CD4-positive, alpha-beta T cell (primary cell): Measurements from ENCODE around the gene PPM1H. TPM values are rescaled to one million over a fixed set of nuclear protein-coding genes. Genes with fewer than 3 reads are reported as not detected.

ENCODE experiments used
- ATAC-seq: fragments of 200-7000 bp; cut with Tn5 transposase; one replicate; pipeline ENCODE4 v1.10.0; 2022; ENCODE audit warnings: mild to moderate bottlenecking; ENCODE audit not compliant: poor library complexity
- CTCF ChIA-PET: fragments of 350-600 bp; sonication (Branson Sonifier 250); formaldehyde crosslinking; loops from one replicate; lab custom pipeline; 2021; ENCODE audit warnings: antibody characterized with exemption, inconsistent platforms; lab: Charles Lee
- POLR2A ChIA-PET: fragments of 350-600 bp; sonication (Branson Sonifier 250); formaldehyde crosslinking; loops from one replicate; lab custom pipeline; 2021; ENCODE audit warnings: antibody characterized with exemption, inconsistent platforms; lab: Charles Lee
- DNase-seq, 14 experiments: peaks; one replicate each; pipeline ENCODE4 v3.0.0-alpha.2; 2013 to 2020; ENCODE audit warnings: mixed read lengths in 2 of 14
- H3K27ac ChIP-seq, 2 donors: one replicate each; pipeline versions ENCODE4 v1.5.1 to v1.7.0; 2013; ENCODE audit warnings: low read length in 2 of 2, low read depth in 1 of 2, mild to moderate bottlenecking in 1 of 2
- H3K27me3 ChIP-seq, 2 experiments: 1 replicate in 1 of 2; 2 replicates in 1 of 2; pipeline versions ENCODE4 v1.6.1 to v1.7.0; 2013; ENCODE audit warnings: low read length in 2 of 2, control low read depth in 1 of 2, mild to moderate bottlenecking in 1 of 2, moderate library complexity in 1 of 2; ENCODE audit not compliant: insufficient read depth in 2 of 2, control insufficient read depth in 1 of 2
- H3K36me3 ChIP-seq: one replicate; pipeline ENCODE4 v1.6.1; 2013; ENCODE audit warnings: low read length, control low read depth; ENCODE audit not compliant: insufficient read depth
- H3K4me1 ChIP-seq: one replicate; pipeline ENCODE4 v1.6.1; 2013; ENCODE audit warnings: low read length, control low read depth; ENCODE audit not compliant: insufficient read depth
- H3K4me3 ChIP-seq: one replicate; pipeline ENCODE4 v1.5.1; 2013; ENCODE audit warnings: mild to moderate bottlenecking, low read length, moderate library complexity
- H3K9me3 ChIP-seq, 2 experiments: 1 replicate in 1 of 2; 2 replicates in 1 of 2; pipeline versions ENCODE4 v1.6.1 to v1.7.0; 2013; ENCODE audit warnings: low read length in 2 of 2, mild to moderate bottlenecking in 2 of 2, control low read depth in 1 of 2, moderate library complexity in 1 of 2; ENCODE audit not compliant: control insufficient read depth in 1 of 2, insufficient read depth in 1 of 2
- H3K27ac Mint-ChIP-seq: one replicate; pipeline ENCODE4 v1.8.0; 2020; ENCODE audit warnings: mixed read lengths
- H3K27me3 Mint-ChIP-seq: one replicate; pipeline ENCODE4 v1.8.0; 2021; ENCODE audit warnings: mixed read lengths
- H3K36me3 Mint-ChIP-seq: one replicate; pipeline ENCODE4 v1.8.0; 2021; ENCODE audit warnings: low read depth, mixed read lengths
- H3K4me1 Mint-ChIP-seq: one replicate; pipeline ENCODE4 v1.8.0; 2021; ENCODE audit warnings: low read depth, mixed read lengths
- H3K4me3 Mint-ChIP-seq: one replicate; pipeline ENCODE4 v1.8.0; 2020; ENCODE audit warnings: mild to moderate bottlenecking, mixed read lengths
- H3K9me3 Mint-ChIP-seq: one replicate; pipeline ENCODE4 v1.8.0; 2020; ENCODE audit warnings: mixed read lengths
- intact Hi-C, 2 experiments: fragments of 100-400 bp; cut with DNase I in 1 of 2; cut with micrococcal nuclease in 1 of 2; formaldehyde crosslinking; loops; one replicate each; pipeline versions ENCODE4 v1.15.1 to v1.9.0; 2023 to 2025; cut with DNase I, micrococcal nuclease
- total RNA-seq, 174 experiments: library from RNA in 2 of 174; stranded (reverse) in 2 of 174; gene quantifications; one replicate each; pipeline ENCODE4 v1.2.3 and lab custom pipeline; 2021 to 2026
- TF ChIP-seq, protein P1 (sequence below): fragments of 200-600 bp; IDR thresholded peaks from one replicate; pipeline ENCODE4 v1.8.0; 2022; ENCODE audit warnings: antibody characterized with exemption, mild to moderate bottlenecking

PPM1H gene
- total RNA-seq, 2 experiments from 2014 or later = not detected

DNA sequence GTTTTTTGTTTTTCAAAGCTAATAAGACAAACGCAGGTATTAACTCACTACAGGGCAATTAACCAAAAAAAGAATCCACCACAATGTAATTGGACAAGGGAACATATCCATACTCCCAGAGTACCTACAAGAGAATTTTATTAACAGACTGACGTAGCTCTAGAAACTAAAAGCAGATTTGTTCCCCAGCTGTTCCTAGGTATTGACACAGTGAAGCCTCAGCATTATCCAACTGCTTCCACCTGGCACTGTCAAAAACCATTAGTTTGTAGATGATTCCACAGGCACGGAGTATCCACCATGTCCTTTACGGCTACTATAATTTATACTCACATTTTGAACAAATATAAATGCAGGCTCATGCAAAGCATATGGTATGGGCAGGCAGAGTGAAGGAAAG lies 22.3 kb downstream of the PPM1H start:
- intact Hi-C loops = no loop called here
- Mint-ChIP-seq H3K4me3 (no peak overlapping the region), H3K27ac (no peak overlapping the region), H3K4me1 (no peaks in the 10 kb centered on the region), H3K27me3 (peaks cover 6% of the 10 kb centered on the region), H3K36me3 (no peaks in the 10 kb centered on the region), H3K9me3 (no peaks in the 10 kb centered on the region)
- TF ChIP-seq, protein P1, sequence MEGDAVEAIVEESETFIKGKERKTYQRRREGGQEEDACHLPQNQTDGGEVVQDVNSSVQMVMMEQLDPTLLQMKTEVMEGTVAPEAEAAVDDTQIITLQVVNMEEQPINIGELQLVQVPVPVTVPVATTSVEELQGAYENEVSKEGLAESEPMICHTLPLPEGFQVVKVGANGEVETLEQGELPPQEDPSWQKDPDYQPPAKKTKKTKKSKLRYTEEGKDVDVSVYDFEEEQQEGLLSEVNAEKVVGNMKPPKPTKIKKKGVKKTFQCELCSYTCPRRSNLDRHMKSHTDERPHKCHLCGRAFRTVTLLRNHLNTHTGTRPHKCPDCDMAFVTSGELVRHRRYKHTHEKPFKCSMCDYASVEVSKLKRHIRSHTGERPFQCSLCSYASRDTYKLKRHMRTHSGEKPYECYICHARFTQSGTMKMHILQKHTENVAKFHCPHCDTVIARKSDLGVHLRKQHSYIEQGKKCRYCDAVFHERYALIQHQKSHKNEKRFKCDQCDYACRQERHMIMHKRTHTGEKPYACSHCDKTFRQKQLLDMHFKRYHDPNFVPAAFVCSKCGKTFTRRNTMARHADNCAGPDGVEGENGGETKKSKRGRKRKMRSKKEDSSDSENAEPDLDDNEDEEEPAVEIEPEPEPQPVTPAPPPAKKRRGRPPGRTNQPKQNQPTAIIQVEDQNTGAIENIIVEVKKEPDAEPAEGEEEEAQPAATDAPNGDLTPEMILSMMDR = no peak
- DNase-seq (no peak), ATAC-seq (no peak)
- Histone ChIP-seq H3K4me3 (no peak overlapping the region), H3K27ac (no peak overlapping the region), H3K36me3 (no peaks in the 10 kb centered on the region), H3K9me3 (no peaks in the 10 kb centered on the region), H3K27me3 (peaks cover 0 to 2% of the 10 kb centered on the region in 2 experiments), H3K4me1 (no peaks in the 10 kb centered on the region)
- ChIA-PET POLR2A (no interaction called here), CTCF (no interaction called here)

DNA sequence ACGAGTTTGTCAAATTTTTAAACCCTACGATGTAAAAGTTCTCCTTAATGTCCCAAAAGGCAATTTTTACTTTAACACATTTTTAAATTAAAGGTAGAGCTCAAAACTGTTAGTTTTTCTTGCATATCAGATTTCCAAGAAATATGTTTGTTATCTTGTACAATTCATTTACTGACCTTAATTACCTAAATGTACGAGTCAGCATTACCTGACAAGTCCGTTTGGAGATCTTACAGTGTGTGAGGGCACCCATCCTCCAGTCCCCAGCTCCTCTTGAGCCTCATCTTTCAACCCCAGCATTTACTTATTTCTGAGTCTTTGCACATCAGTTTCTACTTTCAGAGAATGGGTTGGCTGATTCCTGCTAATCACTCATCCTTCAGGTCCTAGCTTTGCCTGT lies 23.7 kb downstream of the PPM1H start:
- Histone ChIP-seq H3K36me3 (no peaks in the 10 kb centered on the region), H3K4me3 (no peak overlapping the region), H3K9me3 (no peaks in the 10 kb centered on the region), H3K27ac (no peak overlapping the region), H3K4me1 (no peaks in the 10 kb centered on the region), H3K27me3 (peaks cover 0 to 2% of the 10 kb centered on the region in 2 experiments)
- Mint-ChIP-seq H3K27ac (no peak overlapping the region), H3K4me3 (no peak overlapping the region), H3K4me1 (no peaks in the 10 kb centered on the region), H3K36me3 (no peaks in the 10 kb centered on the region), H3K9me3 (no peaks in the 10 kb centered on the region), H3K27me3 (peaks cover 13% of the 10 kb centered on the region)
- no peak for ATAC-seq
- POLR2A ChIA-PET = no interaction called here
- TF ChIP-seq, protein P1 = no peak
- intact Hi-C loops = no loop called here
- CTCF ChIA-PET = no interaction called here
- DNase-seq = no peak

DNA sequence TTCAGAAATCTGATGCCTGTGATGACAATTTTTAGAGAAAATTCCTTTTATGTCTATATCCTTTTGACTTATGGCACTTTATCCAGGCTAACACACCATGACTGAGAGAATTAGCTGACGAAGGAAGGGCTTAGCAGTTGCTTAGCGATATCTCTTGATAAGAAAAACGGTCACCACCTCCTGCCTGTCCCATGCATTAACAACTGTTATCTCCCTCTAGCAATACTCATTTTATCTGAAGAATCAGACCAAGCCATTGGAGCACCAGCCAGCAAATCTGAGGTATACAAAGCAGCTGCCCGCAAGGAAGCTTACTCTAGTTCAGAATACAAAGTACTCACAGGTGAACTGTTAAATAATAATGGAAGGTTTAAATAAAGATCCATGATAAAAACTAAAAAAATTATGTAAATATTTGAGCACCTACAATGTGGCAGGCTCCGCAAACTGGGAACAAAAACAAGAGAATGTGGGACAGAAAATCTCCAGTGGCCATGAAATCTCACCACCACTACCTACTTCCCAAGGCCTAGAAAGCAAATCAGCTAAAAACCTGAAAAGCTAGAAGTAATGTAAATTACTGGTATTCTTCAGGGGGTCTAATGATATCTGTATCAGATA lies 24.3 kb downstream of the PPM1H start:
- Histone ChIP-seq H3K27me3 (peaks cover 0 to 2% of the 10 kb centered on the region in 2 experiments), H3K4me1 (no peaks in the 10 kb centered on the region), H3K4me3 (no peak overlapping the region), H3K9me3 (no peaks in the 10 kb centered on the region), H3K27ac (no peak overlapping the region), H3K36me3 (no peaks in the 10 kb centered on the region)
- Mint-ChIP-seq H3K4me3 (no peak overlapping the region), H3K9me3 (no peaks in the 10 kb centered on the region), H3K27ac (no peak overlapping the region), H3K36me3 (no peaks in the 10 kb centered on the region), H3K4me1 (no peaks in the 10 kb centered on the region), H3K27me3 (peaks cover 13% of the 10 kb centered on the region)
- intact Hi-C loops = no loop called here
- CTCF ChIA-PET = no interaction called here
- DNase-seq (no peak), ATAC-seq (no peak)
- POLR2A ChIA-PET = no interaction called here
- TF ChIP-seq, protein P1 = no peak
